ENCODE measurements around the gene LBH. TPM values are rescaled to one million over a fixed set of nuclear protein-coding genes. Genes with fewer than 3 reads are reported as not detected.

LBH gene
- total RNA-seq, 4 donors from 2014 or later = 104 to 206 (median 126) TPM

GRCh38 chr2:30243231-30243630 lies 11.9 kb downstream of the LBH start:
- no peak overlapping the region for H3K27ac ChIP-seq
- H3K4me1 ChIP-seq = peaks cover 0 to 45% of the 10 kb centered on the region in 2 donors
- no peak for DNase-seq
- WGBS, 2 donors = 88 to 98% methylated on average over 3 of the region's 3 CpGs
- intact Hi-C loops (cut with DNase I) = no loop called here
- no peak overlapping the region for H3K4me3 ChIP-seq (replicated peaks in 1 of 3)
- H3K27me3 ChIP-seq = no peaks in the 10 kb centered on the region
- no peak for TF ChIP-seq CTCF (IDR thresholded peaks at IDR 0.05)
- no peak for TF ChIP-seq POLR2A (IDR thresholded peaks at IDR 0.05)
- no peaks in the 10 kb centered on the region for H3K9me3 ChIP-seq
- H3K36me3 ChIP-seq = peaks cover 0 to 8% of the 10 kb centered on the region in 2 donors

GRCh38 chr2:30245364-30245763 lies 14.0 kb downstream of the LBH start:
- 93 to 94% methylated on average over 5 of the region's 5 CpGs for WGBS, 2 donors

GRCh38 chr2:30248791-30249190 lies 17.5 kb downstream of the LBH start:
- Histone ChIP-seq H3K36me3 (no peaks in the 10 kb centered on the region), H3K27ac (peak overlapping the region in 2 of 3 donors; percentile 5 to 12), H3K9me3 (no peaks in the 10 kb centered on the region), H3K4me3 (replicated peaks in 1 of 3) (no peak overlapping the region), H3K4me1 (peaks cover 21 to 43% of the 10 kb centered on the region in 2 donors), H3K27me3 (no peaks in the 10 kb centered on the region)
- 77 to 85% methylated on average over 2 of the region's 2 CpGs for WGBS, 2 donors
- TF ChIP-seq CTCF (IDR thresholded peaks at IDR 0.05) (no peak), POLR2A (IDR thresholded peaks at IDR 0.05) (no peak)
- intact Hi-C loops (cut with DNase I) = no loop called here
- no peak for DNase-seq

More at GRCh38 chr2:30245364-30245763, 14.0 kb downstream of the LBH start:
- peaks cover 0 to 37% of the 10 kb centered on the region in 2 donors for H3K4me1 ChIP-seq
- H3K27ac ChIP-seq = no peak overlapping the region
- no peaks in the 10 kb centered on the region for H3K36me3 ChIP-seq
- intact Hi-C loops (cut with DNase I) = no loop called here
- no peaks in the 10 kb centered on the region for H3K27me3 ChIP-seq
- H3K4me3 ChIP-seq (replicated peaks in 1 of 3) = no peak overlapping the region
- TF ChIP-seq POLR2A (IDR thresholded peaks at IDR 0.05) = no peak
- no peak for TF ChIP-seq CTCF (IDR thresholded peaks at IDR 0.05)
- H3K9me3 ChIP-seq = no peaks in the 10 kb centered on the region
- DNase-seq = no peak

- TF ChIP-seq CTCF (IDR thresholded peaks at IDR 0.05) (no peak), POLR2A (IDR thresholded peaks at IDR 0.05) (no peak)
- Histone ChIP-seq H3K27ac (peak overlapping the region in 1 of 3 donors; percentile 12), H3K27me3 (no peaks in the 10 kb centered on the region), H3K9me3 (no peaks in the 10 kb centered on the region), H3K4me3 (replicated peaks in 1 of 3) (no peak overlapping the region), H3K4me1 (peaks cover 27 to 43% of the 10 kb centered on the region in 2 donors), H3K36me3 (no peaks in the 10 kb centered on the region)
- intact Hi-C loops (cut with DNase I) = no loop called here
- no peak for DNase-seq
- WGBS, 2 donors = 73 to 77% methylated on average over 7 of the region's 7 CpGs
These were observed 18.0 kb downstream of the LBH start for GRCh38 chr2:30249354-30249753.

- Histone ChIP-seq H3K27me3 (no peaks in the 10 kb centered on the region), H3K9me3 (no peaks in the 10 kb centered on the region), H3K4me1 (peaks cover 38 to 50% of the 10 kb centered on the region in 2 donors), H3K36me3 (no peaks in the 10 kb centered on the region), H3K27ac (peak overlapping the region in 1 of 3 donors; percentile 77), H3K4me3 (replicated peaks in 1 of 3) (no peak overlapping the region)
- WGBS, 2 donors = 89 to 94% methylated on average over 6 of the region's 6 CpGs
- DNase-seq = no peak
- TF ChIP-seq POLR2A (IDR thresholded peaks at IDR 0.05) (no peak), CTCF (IDR thresholded peaks at IDR 0.05) (no peak)
- intact Hi-C loops (cut with DNase I) = no loop called here
These were observed 19.1 kb downstream of the LBH start for GRCh38 chr2:30250421-30250820.

All from thyroid gland (tissue), 4 donors.